IMR-90 (cell line): Measurements from ENCODE around the gene CDC73. TPM values are rescaled to one million over a fixed set of nuclear protein-coding genes. Genes with fewer than 3 reads are reported as not detected.

ENCODE experiments used
- ATAC-seq: fragments of 200-7000 bp; cut with Tn5 transposase; 2 replicates; pipeline ENCODE4 v1.9.1; 2020; ENCODE audit warnings: low read depth, mild to moderate bottlenecking, moderate library complexity
- BruUV-seq: library from RNA; stranded (reverse); fragments of 400-500 nt; replicated peaks from 2 replicates; lab custom pipeline; 2021; lab: Mats Ljungman, UMichigan
- CTCF ChIA-PET: fragments of 300-600 bp; formaldehyde crosslinking; extraction: SDS; loops from one replicate; lab custom pipeline; 2021; ENCODE audit warnings: antibody characterized with exemption; lab: Yijun Ruan, JAX
- POLR2A ChIA-PET: fragments of 300-600 bp; sonication (Branson Sonifier 250); formaldehyde crosslinking; loops from one replicate; lab custom pipeline; 2022; ENCODE audit warnings: antibody characterized with exemption; ENCODE audit not compliant: unreplicated experiment; lab: Charles Lee
- DNase-seq: peaks from one replicate; pipeline ENCODE4 v3.0.0; 2013
- H2AFZ ChIP-seq: replicated peaks from 2 replicates; pipeline ENCODE3; 2013; ENCODE audit warnings: low read length, mild to moderate bottlenecking; ENCODE audit not compliant: poor library complexity
- H2AK5ac ChIP-seq: 2 replicates; pipeline ENCODE4 v1.6.1; 2013; ENCODE audit warnings: low read depth, low read length, inconsistent platforms
- H2AK9ac ChIP-seq: replicated peaks from 2 replicates; pipeline ENCODE3; 2013; ENCODE audit warnings: mild to moderate bottlenecking, low read depth, low read length, moderate library complexity; ENCODE audit not compliant: poor library complexity
- H2BK120ac ChIP-seq: 2 replicates; pipeline ENCODE4 v1.6.1; 2013; ENCODE audit warnings: low read depth, low read length, inconsistent platforms
- H2BK15ac ChIP-seq: 3 replicates; pipeline ENCODE4 v1.6.1; 2013; ENCODE audit warnings: low read depth, low read length, inconsistent platforms
- H2BK20ac ChIP-seq: 2 replicates; pipeline ENCODE4 v1.6.1; 2013; ENCODE audit warnings: low read depth, mild to moderate bottlenecking, inconsistent platforms, low read length, moderate library complexity
- H2BK5ac ChIP-seq: 2 replicates; pipeline ENCODE4 v1.6.1; 2013; ENCODE audit warnings: mild to moderate bottlenecking, low read depth, low read length, inconsistent platforms; ENCODE audit not compliant: poor library complexity, severe bottlenecking
- H3K14ac ChIP-seq: replicated peaks from 2 replicates; pipeline ENCODE4 v1.6.1; 2013; ENCODE audit warnings: low read depth, low read length, inconsistent platforms
- H3K18ac ChIP-seq: 2 replicates; pipeline ENCODE4 v1.6.1; 2013; ENCODE audit warnings: low read depth, low read length, control low read depth
- H3K23ac ChIP-seq: 2 replicates; pipeline ENCODE4 v1.6.1; 2013; ENCODE audit warnings: low read depth, low read length, inconsistent platforms
- H3K27ac ChIP-seq: 2 replicates; pipeline ENCODE4 v1.5.1; 2013; ENCODE audit warnings: mild to moderate bottlenecking, control low read depth, low read length; ENCODE audit not compliant: insufficient read depth
- H3K27me3 ChIP-seq: 2 replicates; pipeline ENCODE4 v1.6.1; 2013; ENCODE audit warnings: low read length; ENCODE audit not compliant: control insufficient read depth, insufficient read depth
- H3K36me3 ChIP-seq: 2 replicates; pipeline ENCODE4 v1.6.1; 2013; ENCODE audit warnings: low read length, mixed read lengths; ENCODE audit not compliant: control insufficient read depth, insufficient read depth
- H3K4ac ChIP-seq: 2 replicates; pipeline ENCODE4 v1.6.1; 2013; ENCODE audit warnings: low read depth, low read length, inconsistent platforms
- H3K4me1 ChIP-seq: 2 replicates; pipeline ENCODE4 v1.6.1; 2013; ENCODE audit warnings: low read length, mixed read lengths; ENCODE audit not compliant: control insufficient read depth, insufficient read depth
- H3K4me2 ChIP-seq: 2 replicates; pipeline ENCODE4 v1.6.1; 2013; ENCODE audit warnings: low read depth, mild to moderate bottlenecking, control low read depth, low read length, moderate library complexity
- H3K4me3 ChIP-seq: 2 replicates; pipeline ENCODE4 v1.5.1; 2013; ENCODE audit warnings: low read depth, mild to moderate bottlenecking, control low read depth, low read length, moderate library complexity; ENCODE audit not compliant: insufficient read depth
- H3K56ac ChIP-seq: 2 replicates; pipeline ENCODE4 v1.6.1; 2013; ENCODE audit warnings: low read length, inconsistent platforms; ENCODE audit not compliant: insufficient read depth; ENCODE audit errors: extremely low read depth
- H3K79me1 ChIP-seq, 2 experiments: 2 replicates each; pipeline ENCODE4 v1.6.1; 2013; ENCODE audit warnings: low read length in 2 of 2, inconsistent platforms in 1 of 2, low read depth in 1 of 2
- H3K9ac ChIP-seq: 2 replicates; pipeline ENCODE4 v1.6.1; 2013; ENCODE audit warnings: low read depth, low read length, control low read depth
- H3K9me1 ChIP-seq: 2 replicates; pipeline ENCODE4 v1.6.1; 2013; ENCODE audit warnings: low read length, inconsistent platforms; ENCODE audit not compliant: insufficient read depth
- H3K9me3 ChIP-seq: 2 replicates; pipeline ENCODE4 v1.6.1; 2013; ENCODE audit warnings: low read length; ENCODE audit not compliant: control insufficient read depth, insufficient read depth
- H4K20me1 ChIP-seq: 2 replicates; pipeline ENCODE4 v1.6.1; 2013; ENCODE audit warnings: low read length, inconsistent platforms; ENCODE audit not compliant: insufficient read depth
- H4K5ac ChIP-seq: 2 replicates; pipeline ENCODE4 v1.6.1; 2013; ENCODE audit warnings: mild to moderate bottlenecking, low read depth, low read length, control low read depth
- H4K8ac ChIP-seq, 2 experiments: 2 replicates each; pipeline ENCODE4 v1.6.1; 2013; ENCODE audit warnings: low read depth in 2 of 2, low read length in 2 of 2, control low read depth in 1 of 2, inconsistent platforms in 1 of 2
- H4K91ac ChIP-seq: 2 replicates; pipeline ENCODE4 v1.6.1; 2013; ENCODE audit warnings: low read depth, low read length, inconsistent platforms; ENCODE audit not compliant: insufficient read depth
- BHLHE40 ChIP-seq: fragments of 150-350 bp; IDR thresholded peaks from 2 replicates; pipeline ENCODE4 v1.6.1; 2016; ENCODE audit warnings: mild to moderate bottlenecking, low read depth, low read length
- CHD1 ChIP-seq: IDR thresholded peaks from 2 replicates; pipeline ENCODE4 v1.6.1; 2012; ENCODE audit warnings: low read depth, low read length, improper control_type of control experiment
- FOS ChIP-seq: fragments of 150-350 bp; IDR thresholded peaks from 2 replicates; pipeline ENCODE4 v1.6.1; 2016; ENCODE audit warnings: low read depth, low read length
- MAFK ChIP-seq: IDR thresholded peaks from 2 replicates; pipeline ENCODE4 v1.6.1; 2012; ENCODE audit warnings: low read depth, low read length, improper control_type of control experiment
- NFE2L2 ChIP-seq: fragments of 150-350 bp; IDR thresholded peaks from 2 replicates; pipeline ENCODE4 v1.6.1; 2016; ENCODE audit warnings: low read depth, mild to moderate bottlenecking, low read length
- RAD21 ChIP-seq: IDR thresholded peaks from 2 replicates; pipeline ENCODE4 v1.6.1; 2012; ENCODE audit warnings: low read length, improper control_type of control experiment
- RCOR1 ChIP-seq: IDR thresholded peaks from 2 replicates; pipeline ENCODE4 v1.6.1; 2012; ENCODE audit warnings: mild to moderate bottlenecking, low read length, improper control_type of control experiment; ENCODE audit not compliant: insufficient replicate concordance
- SMC3 ChIP-seq: fragments of 150-350 bp; IDR thresholded peaks from 2 replicates; pipeline ENCODE4 v1.6.1; 2016; ENCODE audit warnings: low read depth, mild to moderate bottlenecking, antibody characterized with exemption, low read length, moderate library complexity
- USF2 ChIP-seq: fragments of 150-350 bp; IDR thresholded peaks from 2 replicates; pipeline ENCODE4 v1.6.1; 2017; ENCODE audit warnings: mild to moderate bottlenecking, antibody characterized with exemption, low read length, low read depth
- WGBS, 2 experiments: methylation state at CpG; one replicate each; pipeline versions ENCODE4 v1.1.5 to v1.1.7; 2013; ENCODE audit warnings: missing lambda C conversion rate in 2 of 2; ENCODE audit not compliant: insufficient read length in 1 of 2; ENCODE audit errors: extremely low coverage in 2 of 2; 5-methylcytosine and 5-hydroxymethylcytosine counted together
- dilution Hi-C: fragments of 300-500 bp; cut with HindIII; formaldehyde crosslinking; loops from one replicate; pipeline ENCODE4 v1.14.3; 2018; ENCODE audit warnings: low sequenced_read_pairs; ENCODE audit not compliant: unreplicated experiment
- in situ Hi-C: fragments of 300-500 bp; cut with MboI; formaldehyde crosslinking; loops from 3 replicates; pipeline ENCODE4 v1.14.3; 2019; ENCODE audit warnings: low sequenced_read_pairs, inconsistent platforms, mixed read lengths
- intact Hi-C: fragments of 100-400 bp; cut with micrococcal nuclease; formaldehyde crosslinking; loops from 2 replicates; pipeline ENCODE4 v1.10.0; 2022
- polyA plus RNA-seq, 3 experiments: library from polyadenylated mRNA; depleted of rRNA; stranded (reverse); fragments of >200 nt; gene quantifications; 2 replicates each; pipeline ENCODE4 v1.2.3, GENCODE V29; 2012; ENCODE audit warnings: low replicate concordance in 1 of 3
- total RNA-seq: library from RNA; depleted of rRNA; stranded (reverse); fragments of >200 nt; gene quantifications from 2 replicates; pipeline ENCODE4 v1.2.3, GENCODE V29; 2012

The CDC73 gene
- total and polyA plus RNA-seq, 2 of the 4 experiments (the other 2 are of a cell fraction), result 22.1 to 29.6 TPM

- WGBS, 2 experiments, result 67% methylated on average over 1 of the region's 4 CpGs; no CpG with 5 or more reads in 1 of the 2 experiments
- TF ChIP-seq MAFK (no peak), FOS (no peak), NFE2L2 (no peak), CHD1 (no peak), SMC3 (no peak), BHLHE40 (no peak), RAD21 (no peak), RCOR1 (no peak), USF2 (no peak)
These were observed 2.8 kb upstream of the CDC73 start for GRCh38 chr1:193118803-193119730.

More at GRCh38 chr1:193118803-193119730, 2.8 kb upstream of the CDC73 start:
- H3K27ac ChIP-seq, result no peak overlapping the region
- intact Hi-C loops (no loop called here), dilution Hi-C loops (no loop called here), in situ Hi-C loops (loop anchor here (10.0 kb wide), 1 partner anchor 644 kb away; no protein-coding TSS in a partner anchor)
- H2BK120ac ChIP-seq, result no peak overlapping the region
- no peak overlapping the region for H2AK9ac ChIP-seq
- DNase-seq (no peak), ATAC-seq (no peak)
- POLR2A ChIA-PET, result no interaction called here
- H2BK20ac ChIP-seq, result no peak overlapping the region
- H3K14ac ChIP-seq, result no peak overlapping the region
- no peak overlapping the region for H3K56ac ChIP-seq
- BruUV-seq, result no TSS peak
- no peak overlapping the region for H3K4me2 ChIP-seq
- no peaks in the 10 kb centered on the region for H3K9me3 ChIP-seq
- H2BK5ac ChIP-seq, result no peak overlapping the region
- H3K36me3 ChIP-seq, result no peaks in the 10 kb centered on the region
- CTCF ChIA-PET, result interaction anchor here (0.6 kb wide), 1 partner anchor 299 kb away, joined by 4 read pairs; no protein-coding TSS in a partner anchor
- 0 out of 2 replicates have a peak, but pooled peaks cover 2% of the 10 kb centered on the region for H3K9me1 ChIP-seq
- H2BK15ac ChIP-seq, result no peak overlapping the region
- H2AK5ac ChIP-seq, result no peak overlapping the region
- peaks cover 0 to 16% of the 10 kb centered on the region in 2 experiments; a peak in 1 of 4 replicates for H3K79me1 ChIP-seq
- no peak overlapping the region for H3K4me3 ChIP-seq
- no peaks in the 10 kb centered on the region for H3K27me3 ChIP-seq
- no peak overlapping the region for H3K23ac ChIP-seq
- no peak overlapping the region for H3K4ac ChIP-seq
- no peak overlapping the region for H4K8ac ChIP-seq
- no peak overlapping the region for H3K9ac ChIP-seq
- no peak overlapping the region for H4K91ac ChIP-seq
- H2AFZ ChIP-seq, result no peak overlapping the region
- peaks cover 4% of the 10 kb centered on the region; the same call in 1 of the 2 replicates for H4K20me1 ChIP-seq
- peaks cover 4% of the 10 kb centered on the region for H3K4me1 ChIP-seq
- H3K18ac ChIP-seq, result no peak overlapping the region
- no peak overlapping the region for H4K5ac ChIP-seq
